ENCODE results near the gene MAMSTR.

GRCh38 chr19:48740164-48740972, 20.8 kb upstream of the MAMSTR start, which contains the start of gene RASIP1:
- TF ChIP-seq, protein P1, sequence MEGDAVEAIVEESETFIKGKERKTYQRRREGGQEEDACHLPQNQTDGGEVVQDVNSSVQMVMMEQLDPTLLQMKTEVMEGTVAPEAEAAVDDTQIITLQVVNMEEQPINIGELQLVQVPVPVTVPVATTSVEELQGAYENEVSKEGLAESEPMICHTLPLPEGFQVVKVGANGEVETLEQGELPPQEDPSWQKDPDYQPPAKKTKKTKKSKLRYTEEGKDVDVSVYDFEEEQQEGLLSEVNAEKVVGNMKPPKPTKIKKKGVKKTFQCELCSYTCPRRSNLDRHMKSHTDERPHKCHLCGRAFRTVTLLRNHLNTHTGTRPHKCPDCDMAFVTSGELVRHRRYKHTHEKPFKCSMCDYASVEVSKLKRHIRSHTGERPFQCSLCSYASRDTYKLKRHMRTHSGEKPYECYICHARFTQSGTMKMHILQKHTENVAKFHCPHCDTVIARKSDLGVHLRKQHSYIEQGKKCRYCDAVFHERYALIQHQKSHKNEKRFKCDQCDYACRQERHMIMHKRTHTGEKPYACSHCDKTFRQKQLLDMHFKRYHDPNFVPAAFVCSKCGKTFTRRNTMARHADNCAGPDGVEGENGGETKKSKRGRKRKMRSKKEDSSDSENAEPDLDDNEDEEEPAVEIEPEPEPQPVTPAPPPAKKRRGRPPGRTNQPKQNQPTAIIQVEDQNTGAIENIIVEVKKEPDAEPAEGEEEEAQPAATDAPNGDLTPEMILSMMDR (IDR thresholded peaks at IDR 0.05; ENCODE audit: low read depth, low read length): no peak
- TF ChIP-seq POLR2A (IDR thresholded peaks at IDR 0.05; ENCODE audit: extremely low read depth, insufficient read length): no peak
- TF ChIP-seq, protein P2, sequence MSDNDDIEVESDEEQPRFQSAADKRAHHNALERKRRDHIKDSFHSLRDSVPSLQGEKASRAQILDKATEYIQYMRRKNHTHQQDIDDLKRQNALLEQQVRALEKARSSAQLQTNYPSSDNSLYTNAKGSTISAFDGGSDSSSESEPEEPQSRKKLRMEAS (IDR thresholded peaks at IDR 0.05; ENCODE audit: low read depth, low read length): no peak
- TF ChIP-seq MYC (IDR thresholded peaks at IDR 0.05; ENCODE audit: low read depth, low read length): peak; percentile 17; the same call in 1 of the 2 replicates
